Measurements from ENCODE around the gene PDK2.

DNA sequence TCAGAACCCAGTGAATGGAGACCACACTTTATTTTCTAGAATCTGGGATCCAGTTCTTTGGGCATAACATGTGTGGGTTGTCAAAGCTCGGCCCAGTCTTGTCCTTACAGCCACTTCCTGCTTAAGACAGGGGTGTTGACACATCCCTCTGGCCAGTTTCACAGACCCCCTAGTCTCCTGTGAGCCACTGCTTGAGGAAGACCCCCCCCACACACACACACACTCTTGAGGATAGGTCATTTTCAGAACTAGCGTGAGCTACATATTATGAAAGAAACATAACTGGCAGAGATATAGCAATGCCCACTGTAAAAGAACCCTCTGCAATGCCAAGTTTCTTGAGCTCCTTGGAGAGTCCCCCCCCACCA lies 3.2 kb upstream of the PDK2 start:
- TF ChIP-seq POLR2A (IDR thresholded peaks at IDR 0.05; ENCODE audit: low read length) (no peak), GATA1 (IDR thresholded peaks at IDR 0.05; ENCODE audit: low read depth, low read length) (no peak)

All from erythroblast (primary cell).